ENCODE measurements around the gene STRA6.

- TF ChIP-seq CTCF (IDR thresholded peaks at IDR 0.05 in 8 of 11, conservative IDR thresholded peaks at IDR 0.05 in 3 of 11) (no peak), POLR2AphosphoS5 (IDR thresholded peaks at IDR 0.05) (no peak)
Observed at GRCh38 chr15:74136814-74137536, 65.6 kb downstream of the STRA6 start.

All from spleen (tissue), 7 donors.